ENCODE measurements around the gene DPCD.

DNA sequence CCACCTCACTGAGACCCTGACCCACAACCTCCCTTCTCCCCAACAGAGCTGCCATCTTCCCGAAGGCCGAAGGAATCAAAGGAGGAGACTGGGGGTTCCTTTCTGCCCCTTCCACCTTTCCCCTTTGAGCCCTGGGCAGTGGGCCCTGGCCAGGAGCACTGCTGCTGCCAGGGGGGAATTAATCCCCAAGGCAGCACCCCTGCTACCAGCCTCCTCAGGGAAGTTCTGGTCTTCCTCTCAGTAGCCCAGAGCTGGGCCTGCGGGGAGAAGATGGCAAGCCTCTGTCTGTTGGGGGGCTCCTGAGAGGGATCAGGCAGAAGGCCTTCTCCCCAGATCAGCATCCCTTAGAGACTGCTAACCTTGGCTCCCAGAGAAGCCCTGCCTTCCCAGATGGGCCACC lies 25.5 kb downstream of the DPCD start:
- TF ChIP-seq POLR2A (IDR thresholded peaks at IDR 0.05): no peak
- TF ChIP-seq, protein P1, sequence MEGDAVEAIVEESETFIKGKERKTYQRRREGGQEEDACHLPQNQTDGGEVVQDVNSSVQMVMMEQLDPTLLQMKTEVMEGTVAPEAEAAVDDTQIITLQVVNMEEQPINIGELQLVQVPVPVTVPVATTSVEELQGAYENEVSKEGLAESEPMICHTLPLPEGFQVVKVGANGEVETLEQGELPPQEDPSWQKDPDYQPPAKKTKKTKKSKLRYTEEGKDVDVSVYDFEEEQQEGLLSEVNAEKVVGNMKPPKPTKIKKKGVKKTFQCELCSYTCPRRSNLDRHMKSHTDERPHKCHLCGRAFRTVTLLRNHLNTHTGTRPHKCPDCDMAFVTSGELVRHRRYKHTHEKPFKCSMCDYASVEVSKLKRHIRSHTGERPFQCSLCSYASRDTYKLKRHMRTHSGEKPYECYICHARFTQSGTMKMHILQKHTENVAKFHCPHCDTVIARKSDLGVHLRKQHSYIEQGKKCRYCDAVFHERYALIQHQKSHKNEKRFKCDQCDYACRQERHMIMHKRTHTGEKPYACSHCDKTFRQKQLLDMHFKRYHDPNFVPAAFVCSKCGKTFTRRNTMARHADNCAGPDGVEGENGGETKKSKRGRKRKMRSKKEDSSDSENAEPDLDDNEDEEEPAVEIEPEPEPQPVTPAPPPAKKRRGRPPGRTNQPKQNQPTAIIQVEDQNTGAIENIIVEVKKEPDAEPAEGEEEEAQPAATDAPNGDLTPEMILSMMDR (IDR thresholded peaks at IDR 0.05): no peak
